ENCODE measurements around the gene ABCA1. TPM values are rescaled to one million over a fixed set of nuclear protein-coding genes. Genes with fewer than 3 reads are reported as not detected.
"Not testable (repeated sequence)": the region's sequence is repeated elsewhere in the genome, so short reads cannot be mapped to it uniquely, and the experiment has no call there.

Gene ABCA1
- total RNA-seq, 1 donor from 2014 or later: 48.2 TPM

DNA sequence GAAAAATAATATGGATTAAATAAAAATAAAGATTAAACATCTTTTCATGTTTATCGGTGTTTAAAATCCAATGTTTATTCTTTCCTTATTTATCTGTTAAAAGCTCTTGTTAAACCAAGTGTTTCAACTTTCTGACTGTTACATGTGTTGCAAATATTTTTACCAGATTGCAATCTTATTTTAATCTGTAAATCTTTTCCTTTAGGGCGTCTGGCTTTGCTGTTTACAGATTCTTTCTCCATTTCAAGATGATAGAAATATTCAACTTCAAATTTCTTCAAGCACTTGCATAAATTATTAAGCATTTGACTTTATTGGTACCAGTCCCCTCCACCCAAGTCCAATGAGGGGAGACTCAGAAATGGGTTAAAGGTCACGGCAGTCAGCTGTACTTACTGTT is 16.9 kb upstream of the ABCA1 start:
- DNase-seq (ENCODE audit: low read depth): no peak

GRCh38 chr9:104944356-104944755 is 16.4 kb upstream of the ABCA1 start:
- DNase-seq (ENCODE audit: low read depth): no peak

GRCh38 chr9:104941597-104941996 is 13.6 kb upstream of the ABCA1 start:
- no peak for DNase-seq (ENCODE audit: low read depth)

- DNase-seq (ENCODE audit: low read depth): no peak
Observed at GRCh38 chr9:104936291-104936690, 8.3 kb upstream of the ABCA1 start.

DNA sequence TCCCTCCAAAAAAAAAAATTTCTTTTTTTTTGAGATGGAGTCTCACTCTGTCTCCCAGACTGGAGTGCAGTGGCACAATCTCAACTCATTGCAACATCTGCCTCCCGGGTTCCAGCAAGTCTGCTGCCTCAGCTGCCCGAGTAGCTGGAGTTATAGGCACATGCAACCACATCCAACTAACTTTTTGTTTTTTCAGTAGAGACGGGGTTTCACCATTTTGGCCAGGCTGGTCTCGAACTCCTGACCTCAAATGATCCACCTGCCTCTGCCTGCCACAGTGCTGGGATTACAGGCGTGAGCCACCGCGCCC is 7.5 kb upstream of the ABCA1 start:
- DNase-seq (ENCODE audit: low read depth): not testable (repeated sequence)

- DNase-seq (ENCODE audit: low read depth): no peak
Observed at GRCh38 chr9:104934691-104935500, 6.9 kb upstream of the ABCA1 start.

DNA sequence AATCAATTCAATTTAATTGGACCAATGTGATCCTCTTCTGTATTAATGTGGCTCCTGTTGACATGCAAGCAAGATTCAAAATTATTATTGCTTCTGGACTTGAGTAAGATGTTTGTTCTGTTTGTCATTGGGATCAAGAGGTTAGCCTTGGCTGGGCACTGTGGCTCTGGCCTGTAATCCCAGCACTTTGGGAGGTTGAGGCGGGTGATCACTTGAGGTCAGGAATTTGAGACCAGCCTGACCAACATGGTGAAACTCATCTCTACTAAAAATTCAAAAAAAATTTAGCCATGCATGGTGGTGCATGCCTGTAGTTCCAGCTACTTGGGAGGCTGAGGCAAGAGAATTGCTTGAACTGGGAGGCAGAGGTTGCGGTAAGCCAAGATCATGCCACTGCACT is 5.1 kb upstream of the ABCA1 start:
- not testable (repeated sequence) for DNase-seq (ENCODE audit: low read depth)

- no peak for DNase-seq (ENCODE audit: low read depth)
Observed at GRCh38 chr9:104931256-104931655, 3.3 kb upstream of the ABCA1 start.

DNA sequence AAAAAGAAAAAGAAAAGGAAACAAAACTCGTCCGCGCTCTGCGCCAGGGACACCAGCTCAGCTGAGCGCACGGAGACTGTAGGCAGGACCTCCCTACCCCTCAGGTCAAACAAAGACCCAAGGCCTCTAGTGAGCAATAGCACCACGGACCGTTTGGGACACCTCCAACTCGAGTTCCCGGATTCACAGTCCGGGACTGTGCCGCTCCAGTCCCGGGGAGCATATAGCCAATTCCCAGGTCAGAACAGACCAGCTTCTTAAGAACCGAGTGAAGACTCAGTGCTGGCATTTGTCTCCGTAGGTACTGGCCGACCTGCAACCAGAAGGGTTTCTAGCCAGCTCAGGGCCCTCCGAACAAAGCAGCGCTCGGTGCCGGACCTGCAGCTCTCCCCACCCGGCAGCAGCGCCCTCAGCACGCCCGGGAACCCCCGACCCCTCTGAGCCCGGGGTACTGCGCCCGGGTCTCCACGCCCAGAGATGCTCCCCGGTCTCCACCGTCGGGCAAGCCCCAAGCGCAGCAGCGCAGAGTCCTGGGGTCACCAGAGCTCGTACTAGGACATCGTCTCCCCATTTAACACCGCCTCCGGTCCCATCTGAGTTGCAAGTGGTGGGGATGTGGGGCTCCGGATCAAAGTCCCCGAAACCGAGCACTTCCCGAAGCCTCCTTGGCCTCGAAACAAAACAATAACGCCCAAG is 591 bp downstream of the ABCA1 start:
- DNase-seq (ENCODE audit: low read depth): peak; percentile 46

DNA sequence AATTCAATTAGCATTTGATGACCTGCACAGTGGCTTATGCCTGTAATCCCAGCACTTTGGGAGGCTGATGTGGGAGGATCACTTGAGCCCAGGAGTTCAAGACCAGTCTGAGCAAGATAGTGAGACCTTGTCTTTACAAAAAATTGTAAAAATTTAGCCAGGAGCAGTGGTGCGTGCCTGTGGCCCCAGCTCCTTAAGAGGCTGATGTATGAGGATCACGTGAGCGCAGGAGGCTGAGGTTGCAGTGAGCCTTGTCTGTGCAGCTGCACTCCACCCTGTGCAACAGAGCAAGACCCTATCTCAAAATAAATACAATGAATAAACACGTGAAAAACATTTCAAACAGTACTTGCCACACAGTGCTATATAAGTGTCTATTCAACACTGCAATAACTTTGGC is 4.2 kb downstream of the ABCA1 start:
- DNase-seq (ENCODE audit: low read depth): no peak

- no peak for DNase-seq (ENCODE audit: low read depth)
Observed at GRCh38 chr9:104923289-104923688, 4.7 kb downstream of the ABCA1 start.

DNA sequence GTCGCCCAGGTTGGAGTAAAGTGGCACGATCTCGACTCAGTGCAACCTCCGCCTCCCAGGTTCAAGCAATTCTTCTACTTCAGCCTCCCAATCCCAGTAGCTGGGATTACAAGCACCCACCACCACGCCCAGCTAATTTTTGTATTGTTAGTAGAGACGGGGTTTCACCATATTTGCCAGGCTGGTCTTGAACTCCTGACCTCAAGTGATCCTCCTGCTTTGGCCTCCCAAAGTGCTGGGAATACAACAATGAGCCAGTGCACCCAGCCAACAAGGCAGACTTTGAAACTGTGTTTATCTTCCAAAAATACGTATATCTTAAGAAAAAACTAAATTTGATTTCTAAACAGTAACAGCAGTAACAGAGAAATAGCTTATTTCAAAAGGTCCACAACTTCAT is 5.2 kb downstream of the ABCA1 start:
- DNase-seq (ENCODE audit: low read depth): not testable (repeated sequence)

DNA sequence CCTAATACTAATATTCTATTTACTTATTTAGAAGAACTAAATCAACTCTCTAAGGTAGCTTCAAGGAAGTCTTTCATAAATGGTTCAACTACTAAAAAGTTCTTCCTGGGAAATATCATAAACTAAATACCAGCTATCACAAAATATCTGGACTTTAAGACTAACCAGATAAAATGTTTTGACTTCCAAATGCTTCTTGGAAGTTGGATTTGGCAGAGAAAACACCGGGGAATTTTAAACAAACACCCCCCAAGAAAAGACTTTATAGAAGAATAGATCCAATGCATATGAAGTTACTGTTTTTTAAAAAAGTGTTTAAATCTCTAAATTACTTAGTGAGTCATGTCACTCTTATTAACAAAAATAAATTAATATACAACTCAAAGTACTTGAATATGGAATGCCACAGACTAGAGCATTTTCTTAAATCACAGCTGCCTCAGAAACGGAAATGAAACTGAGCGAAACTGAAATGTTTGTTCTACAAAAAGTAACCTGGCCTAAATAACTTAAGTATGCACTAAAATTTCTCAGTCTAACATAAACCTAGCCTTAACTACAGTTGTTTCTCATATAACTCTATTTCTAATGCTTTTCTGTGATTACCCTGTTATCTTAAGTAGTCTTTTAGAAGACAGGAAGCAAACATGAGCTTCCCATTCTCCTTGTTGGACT is 6.8 kb downstream of the ABCA1 start:
- no peak for DNase-seq (ENCODE audit: low read depth)

GRCh38 chr9:104915753-104916152 is 12.2 kb downstream of the ABCA1 start:
- DNase-seq (ENCODE audit: low read depth): no peak

DNA sequence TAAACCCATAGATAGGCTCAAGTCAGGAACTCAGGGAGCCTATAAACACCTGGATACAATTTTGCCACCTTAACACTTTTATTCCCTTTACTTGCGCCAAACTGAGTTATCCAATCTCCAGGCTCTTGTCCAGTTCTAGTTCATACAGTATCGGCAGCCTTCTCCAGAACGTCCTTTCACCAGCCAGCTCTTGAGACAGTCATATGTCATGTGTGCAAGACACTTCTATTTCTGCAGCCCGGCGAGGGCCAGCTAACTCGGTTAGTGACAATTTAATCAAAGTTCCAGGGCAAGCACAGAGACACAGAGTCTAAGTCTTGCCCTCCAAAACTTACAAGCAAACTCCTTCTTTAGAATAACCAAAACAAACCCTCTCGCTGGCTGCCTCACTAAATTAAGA is 12.9 kb downstream of the ABCA1 start:
- no peak for DNase-seq (ENCODE audit: low read depth)

GRCh38 chr9:104914466-104914865 is 13.5 kb downstream of the ABCA1 start:
- no peak for DNase-seq (ENCODE audit: low read depth)

GRCh38 chr9:104912606-104913005 is 15.3 kb downstream of the ABCA1 start:
- DNase-seq (ENCODE audit: low read depth): no peak

DNA sequence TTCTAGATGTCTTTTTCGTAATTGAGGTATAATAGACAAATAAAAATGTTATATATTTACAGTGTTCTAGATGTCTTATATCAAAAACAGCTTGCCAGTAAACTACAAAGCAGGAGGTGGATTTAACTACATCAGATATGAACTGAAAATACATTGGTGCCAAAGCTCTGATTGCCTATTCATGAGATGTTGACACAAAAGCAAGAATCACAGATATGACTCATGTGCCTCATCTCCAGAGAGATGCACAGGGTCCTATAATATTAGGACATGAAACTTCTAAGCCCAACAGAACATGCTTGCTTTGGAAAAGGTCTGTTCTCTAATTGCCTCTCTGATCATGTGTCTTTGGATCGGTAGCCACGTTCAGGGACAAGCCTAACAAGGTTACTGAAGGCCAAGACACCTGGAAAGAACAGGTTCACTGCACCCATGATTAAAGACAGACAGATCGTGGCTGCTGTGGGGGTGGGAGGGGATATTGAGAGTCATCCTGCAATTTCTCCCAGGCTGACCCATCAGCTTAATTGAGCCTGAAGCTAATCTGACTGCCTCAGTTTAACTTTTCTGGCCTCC is 16.8 kb downstream of the ABCA1 start:
- DNase-seq (ENCODE audit: low read depth): peak; percentile 44

DNA sequence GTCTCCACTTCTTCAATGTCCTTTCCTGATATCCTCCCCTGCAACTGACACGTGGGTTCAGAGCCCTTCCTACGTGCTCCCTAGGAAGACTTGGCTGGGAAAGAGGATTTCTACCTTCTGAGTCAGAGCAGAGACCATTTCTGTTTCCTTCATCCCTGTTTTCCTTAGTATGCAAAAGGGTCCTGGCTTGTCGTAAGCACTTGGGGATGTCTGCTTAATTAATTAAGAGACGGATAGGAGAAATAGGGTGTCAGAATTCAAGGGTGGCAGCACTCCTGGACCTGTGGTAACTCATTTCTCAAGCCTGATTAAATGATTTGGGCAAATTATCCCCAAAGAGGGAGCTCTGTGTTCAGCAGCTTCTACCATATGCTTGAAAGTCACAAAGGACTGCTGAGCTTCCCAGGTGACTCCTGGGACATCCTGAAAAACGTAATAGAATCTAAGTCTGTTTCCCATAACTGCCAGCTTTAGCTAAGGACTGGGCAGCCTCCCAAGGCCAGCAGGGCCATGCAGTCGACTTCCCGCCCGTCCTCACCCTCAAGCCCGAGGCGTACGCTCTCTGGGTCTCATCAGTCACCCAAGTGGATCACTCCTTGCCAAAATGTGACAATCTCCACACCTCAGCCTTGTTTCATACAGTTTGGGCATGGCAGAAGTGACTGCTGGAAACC is 20.5 kb downstream of the ABCA1 start:
- peak; percentile 79 for DNase-seq (ENCODE audit: low read depth)

DNA sequence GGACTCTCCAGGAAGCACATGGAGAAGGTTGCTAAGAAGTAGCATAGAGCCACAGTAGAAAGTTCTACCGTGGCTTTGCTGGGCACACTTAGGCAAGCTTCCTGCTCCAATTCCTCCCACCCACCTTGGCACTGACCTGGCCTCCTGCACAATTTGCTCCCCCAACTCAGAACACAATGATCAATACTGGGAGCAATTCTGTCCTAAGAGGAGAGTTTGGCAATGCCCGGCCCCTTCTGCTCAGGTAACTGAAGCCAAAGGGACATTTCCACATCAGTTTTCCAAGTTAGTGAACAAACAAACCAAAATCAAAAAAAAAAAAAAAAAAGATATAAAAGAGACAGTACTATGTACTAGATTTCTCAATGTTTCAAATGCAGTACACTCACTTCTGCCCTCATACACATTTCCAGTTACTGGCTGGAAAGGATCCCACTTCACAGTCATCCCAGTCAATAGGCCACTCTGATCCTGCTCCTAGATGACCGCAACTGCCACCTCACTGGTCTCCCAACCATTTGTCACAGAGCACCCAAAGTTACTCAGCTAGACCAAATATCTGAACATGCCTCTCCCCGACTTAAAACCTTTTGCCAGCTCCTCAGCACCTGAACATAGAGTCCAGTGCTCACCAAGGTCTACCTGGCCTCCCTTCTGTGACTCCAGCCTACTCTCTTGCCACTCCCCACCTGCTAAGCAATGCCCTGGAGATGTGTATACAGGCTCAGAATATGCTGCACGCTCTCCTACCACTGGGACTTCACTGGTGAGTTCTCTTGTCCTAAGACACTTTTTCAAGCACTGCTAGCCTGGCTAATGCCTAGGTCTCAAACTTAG is 21.3 kb downstream of the ABCA1 start:
- peak; percentile 50 for DNase-seq (ENCODE audit: low read depth)

- no peak for DNase-seq (ENCODE audit: low read depth)
Observed at GRCh38 chr9:104905931-104906330, 22.0 kb downstream of the ABCA1 start.
